GM06990 (cell line): ENCODE data around the gene NMRAL1.

Experiments used
- DNase-seq: peaks from one replicate; pipeline ENCODE4 v3.0.0-alpha.2; 2011; ENCODE audit not compliant: insufficient read length; ENCODE audit errors: extremely low read depth
- H3K27me3 ChIP-seq: replicated peaks from 2 replicates; pipeline ENCODE4 v1.6.0; 2011; ENCODE audit warnings: low read length; ENCODE audit not compliant: control insufficient read depth, insufficient read depth
- H3K36me3 ChIP-seq: 2 replicates; pipeline ENCODE4 v1.5.1; 2011; ENCODE audit warnings: low read length; ENCODE audit not compliant: control insufficient read depth, insufficient read depth
- H3K4me3 ChIP-seq: replicated peaks from 2 replicates; pipeline ENCODE4 v1.5.1; 2011; ENCODE audit warnings: low read depth, mild to moderate bottlenecking, control low read depth, low read length
- TF ChIP-seq, protein P1 (sequence below): IDR thresholded peaks from 2 replicates; pipeline ENCODE4 v1.5.1; 2011; ENCODE audit warnings: low read length, control low read depth, mild to moderate bottlenecking, inconsistent platforms; ENCODE audit not compliant: insufficient read depth, poor library complexity, severe bottlenecking

NMRAL1 gene

DNA sequence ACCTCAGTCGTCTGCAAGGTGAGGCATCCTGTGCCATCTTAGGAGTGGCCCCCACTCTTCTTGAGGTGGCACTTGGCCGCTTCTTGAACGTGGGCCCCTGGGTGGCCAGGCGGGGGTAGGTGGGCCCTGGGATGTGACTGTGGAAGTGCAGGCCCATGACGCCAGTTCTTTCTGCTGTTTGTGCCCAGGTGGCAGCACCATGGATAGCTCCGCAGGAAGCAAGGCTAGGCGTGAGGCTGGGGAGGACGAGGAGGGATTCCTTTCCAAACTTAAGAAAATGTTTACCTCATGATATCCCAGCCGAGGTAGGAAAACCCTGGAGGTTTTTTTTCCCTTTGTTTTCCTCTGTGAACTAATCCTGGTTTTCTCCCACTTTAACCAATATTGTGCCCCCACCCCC lies 19.8 kb downstream of the NMRAL1 start:
- DNase-seq = no peak
- H3K36me3 ChIP-seq = peaks cover 37% of the 10 kb centered on the region
- TF ChIP-seq, protein P1, sequence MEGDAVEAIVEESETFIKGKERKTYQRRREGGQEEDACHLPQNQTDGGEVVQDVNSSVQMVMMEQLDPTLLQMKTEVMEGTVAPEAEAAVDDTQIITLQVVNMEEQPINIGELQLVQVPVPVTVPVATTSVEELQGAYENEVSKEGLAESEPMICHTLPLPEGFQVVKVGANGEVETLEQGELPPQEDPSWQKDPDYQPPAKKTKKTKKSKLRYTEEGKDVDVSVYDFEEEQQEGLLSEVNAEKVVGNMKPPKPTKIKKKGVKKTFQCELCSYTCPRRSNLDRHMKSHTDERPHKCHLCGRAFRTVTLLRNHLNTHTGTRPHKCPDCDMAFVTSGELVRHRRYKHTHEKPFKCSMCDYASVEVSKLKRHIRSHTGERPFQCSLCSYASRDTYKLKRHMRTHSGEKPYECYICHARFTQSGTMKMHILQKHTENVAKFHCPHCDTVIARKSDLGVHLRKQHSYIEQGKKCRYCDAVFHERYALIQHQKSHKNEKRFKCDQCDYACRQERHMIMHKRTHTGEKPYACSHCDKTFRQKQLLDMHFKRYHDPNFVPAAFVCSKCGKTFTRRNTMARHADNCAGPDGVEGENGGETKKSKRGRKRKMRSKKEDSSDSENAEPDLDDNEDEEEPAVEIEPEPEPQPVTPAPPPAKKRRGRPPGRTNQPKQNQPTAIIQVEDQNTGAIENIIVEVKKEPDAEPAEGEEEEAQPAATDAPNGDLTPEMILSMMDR = no peak
- no peak overlapping the region for H3K4me3 ChIP-seq
- no peaks in the 10 kb centered on the region for H3K27me3 ChIP-seq

DNA sequence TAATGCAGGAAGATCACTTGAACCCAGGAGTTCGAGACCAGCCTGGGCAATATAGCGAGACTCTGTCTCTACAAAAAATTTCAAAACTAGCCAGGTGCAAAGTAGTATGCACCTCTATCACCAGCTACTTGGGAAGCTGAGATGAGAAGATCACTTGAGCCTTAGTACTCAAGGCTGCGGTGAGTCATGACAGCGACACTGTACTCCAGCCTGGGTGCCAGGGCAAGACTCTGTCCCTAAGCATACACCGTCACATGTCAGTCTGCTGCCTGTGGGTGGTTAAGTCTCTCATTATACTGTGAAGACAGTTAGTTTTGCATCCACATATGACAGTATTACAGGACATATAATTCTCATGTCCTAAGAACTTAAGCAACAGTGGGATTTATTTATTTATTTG lies 21.8 kb downstream of the NMRAL1 start:
- TF ChIP-seq, protein P1 = no peak
- no peak for DNase-seq
- Histone ChIP-seq H3K36me3 (peaks cover 36% of the 10 kb centered on the region), H3K4me3 (no peak overlapping the region), H3K27me3 (no peaks in the 10 kb centered on the region)

DNA sequence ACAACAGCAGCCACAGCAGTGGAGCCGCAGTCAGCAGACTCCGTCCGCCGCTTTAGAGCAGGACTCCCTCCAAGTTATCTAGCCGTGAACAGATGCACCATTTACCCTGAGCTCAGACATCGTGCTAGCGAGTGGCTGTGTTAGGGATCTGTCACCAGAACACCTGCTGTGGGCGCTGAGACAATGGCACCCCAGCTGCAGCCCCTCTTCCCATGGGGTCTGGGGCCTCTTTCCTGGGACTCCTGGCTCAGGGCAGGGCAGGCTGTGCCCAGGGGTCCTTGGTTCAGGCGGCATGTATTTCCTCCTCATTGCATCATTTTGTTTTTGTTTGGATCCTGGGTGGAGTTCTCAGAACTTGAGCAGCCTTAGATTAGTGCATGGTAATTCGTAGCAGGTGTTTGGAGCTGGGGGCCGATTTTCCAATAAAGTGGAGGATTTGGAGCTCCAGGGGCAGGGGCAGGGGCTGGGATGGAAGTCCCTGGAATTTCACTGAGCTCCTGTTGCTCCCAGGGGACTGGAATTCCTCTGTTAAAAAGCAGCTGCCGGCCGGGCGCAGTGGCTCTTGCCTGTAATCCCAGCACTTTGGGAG lies 23.4 kb downstream of the NMRAL1 start:
- Histone ChIP-seq H3K36me3 (peaks cover 39% of the 10 kb centered on the region), H3K27me3 (no peaks in the 10 kb centered on the region), H3K4me3 (no peak overlapping the region)
- no peak for DNase-seq
- TF ChIP-seq, protein P1 = no peak

DNA sequence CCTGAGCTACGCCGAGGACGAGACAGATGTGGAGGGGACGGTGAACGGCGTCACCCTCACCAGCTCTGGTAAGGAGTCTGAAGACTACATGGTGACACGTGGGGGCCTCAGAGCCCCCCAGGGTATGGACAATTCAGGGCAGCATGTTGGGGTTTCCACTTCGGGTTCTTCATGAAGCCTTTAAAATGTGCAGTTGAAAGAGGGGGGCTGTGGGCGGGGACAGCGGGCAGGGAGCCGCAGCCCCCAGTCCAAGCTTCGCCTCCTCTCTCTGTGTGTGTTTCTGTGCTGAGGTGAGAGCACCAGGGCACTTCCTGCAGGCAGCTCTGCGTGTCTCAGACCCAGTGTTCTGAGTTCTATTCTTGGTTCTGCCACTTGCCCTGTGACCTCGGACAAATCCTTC lies 24.0 kb downstream of the NMRAL1 start:
- no peaks in the 10 kb centered on the region for H3K27me3 ChIP-seq
- H3K4me3 ChIP-seq = no peak overlapping the region
- peaks cover 35% of the 10 kb centered on the region for H3K36me3 ChIP-seq
- TF ChIP-seq, protein P1 = no peak
- no peak for DNase-seq

DNA sequence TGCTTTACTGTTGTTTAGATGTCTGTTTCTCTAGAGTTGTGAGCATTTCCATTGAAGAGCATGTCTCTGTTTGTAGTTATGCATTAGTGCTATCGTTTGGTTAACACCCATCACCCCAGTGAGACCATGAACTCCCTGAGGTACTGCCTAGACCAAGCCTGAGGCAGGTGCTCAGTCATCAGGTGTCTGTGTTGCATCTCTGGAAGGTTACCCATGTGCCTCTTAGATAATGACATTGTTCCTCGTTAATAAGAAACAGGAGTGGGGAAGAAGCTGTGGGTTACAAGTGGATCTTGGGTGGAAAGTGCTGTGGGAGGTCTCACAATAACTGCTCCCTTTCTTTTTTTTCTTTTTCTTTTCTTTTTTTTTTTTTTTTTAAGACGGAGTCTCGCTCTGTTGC lies 30.4 kb downstream of the NMRAL1 start:
- Histone ChIP-seq H3K36me3 (peaks cover 49% of the 10 kb centered on the region), H3K4me3 (no peak overlapping the region), H3K27me3 (no peaks in the 10 kb centered on the region)
- DNase-seq = no peak
- TF ChIP-seq, protein P1 = no peak

DNA sequence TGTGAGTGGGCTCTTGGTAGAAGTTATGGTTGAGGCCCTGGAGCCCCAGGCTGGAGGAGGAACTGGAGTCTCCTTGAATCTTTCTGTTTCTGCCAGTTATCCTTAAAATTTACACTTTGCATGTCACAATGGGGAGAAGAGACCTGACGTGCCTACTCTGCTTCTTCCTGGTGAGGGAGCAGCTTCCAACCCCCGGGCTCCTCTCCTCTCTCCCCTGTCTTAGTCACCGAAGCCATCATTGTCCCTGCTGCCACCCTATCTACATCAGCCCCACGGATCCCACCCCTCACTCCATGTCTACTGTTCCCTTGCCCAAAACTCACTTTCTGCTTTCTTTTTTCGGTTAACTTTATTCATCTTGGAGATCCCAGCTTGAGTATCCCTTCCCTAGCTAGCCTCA lies 31.2 kb downstream of the NMRAL1 start:
- TF ChIP-seq, protein P1 = no peak
- H3K36me3 ChIP-seq = peaks cover 48% of the 10 kb centered on the region
- H3K4me3 ChIP-seq = no peak overlapping the region
- H3K27me3 ChIP-seq = no peaks in the 10 kb centered on the region
- no peak for DNase-seq
